T-cell (primary cell): ENCODE data around the gene RAD9A. TPM values are rescaled to one million over a fixed set of nuclear protein-coding genes. Genes with fewer than 3 reads are reported as not detected.

Experiments
- ATAC-seq, 4 experiments: fragments of 200-7000 bp in 3 of 4; fragments of 150-1000 bp in 1 of 4; cut with Tn5 transposase; replicated peaks in 1 of 4; 1 replicate in 3 of 4; 2 replicates in 1 of 4; pipeline ENCODE4 v1.10.0; 2021; ENCODE audit warnings: moderate library complexity in 3 of 4, mild to moderate bottlenecking in 2 of 4, moderate number of reproducible peaks in 1 of 4
- CTCF ChIA-PET, 2 donors: fragments of 300-600 bp; sonication (Branson Sonifier 250); formaldehyde crosslinking; loops; one replicate each; lab custom pipeline; 2022; ENCODE audit warnings: antibody characterized with exemption in 2 of 2; lab: Charles Lee
- POLR2A ChIA-PET, 2 donors: fragments of 300-600 bp; sonication (Branson Sonifier 250); formaldehyde crosslinking; loops; one replicate each; lab custom pipeline; 2022; ENCODE audit warnings: antibody characterized with exemption in 2 of 2; lab: Charles Lee
- DNase-seq, 35 experiments: peaks; one replicate each; pipeline versions ENCODE4 v3.0.0 to v3.0.0-alpha.2; 2013 to 2023
- H3K27ac ChIP-seq: one replicate; pipeline ENCODE4 v1.5.1; 2013; ENCODE audit warnings: low read length
- H3K27me3 ChIP-seq, 2 experiments: replicated peaks in 1 of 2; 1 replicate in 1 of 2; 2 replicates in 1 of 2; pipeline versions ENCODE4 v1.6.1 to v1.7.0; 2013; ENCODE audit warnings: low read length in 1 of 2, mixed read lengths in 1 of 2; ENCODE audit not compliant: control insufficient read depth in 2 of 2, insufficient read depth in 2 of 2; ENCODE audit errors: extremely low read depth in 1 of 2
- H3K36me3 ChIP-seq, 2 donors: 1 replicate in 1 of 2; 2 replicates in 1 of 2; pipeline versions ENCODE4 v1.6.1 to v1.7.0; 2013; ENCODE audit warnings: low read length in 1 of 2; ENCODE audit not compliant: control insufficient read depth in 2 of 2, insufficient read depth in 1 of 2; ENCODE audit errors: extremely low read depth in 1 of 2
- H3K4me1 ChIP-seq, 2 experiments: 1 replicate in 1 of 2; 2 replicates in 1 of 2; pipeline versions ENCODE4 v1.6.1 to v1.7.0; 2013; ENCODE audit warnings: low read length in 2 of 2, mixed read lengths in 1 of 2; ENCODE audit not compliant: insufficient read depth in 2 of 2, control insufficient read depth in 1 of 2; ENCODE audit errors: extremely low read depth in 1 of 2
- H3K4me3 ChIP-seq, 2 donors: 1 replicate in 1 of 2; 2 replicates in 1 of 2; pipeline versions ENCODE4 v1.5.1 to v1.7.0; 2013; ENCODE audit warnings: mild to moderate bottlenecking in 2 of 2, low read length in 1 of 2, moderate library complexity in 1 of 2; ENCODE audit not compliant: control insufficient read depth in 1 of 2; ENCODE audit errors: extremely low read depth in 1 of 2
- H3K9me3 ChIP-seq: 2 replicates; pipeline ENCODE4 v1.7.0; 2013
- H3K27ac Mint-ChIP-seq, 2 donors: one replicate each; pipeline ENCODE4 v1.8.0; 2020 to 2021; ENCODE audit warnings: mild to moderate bottlenecking in 2 of 2, mixed read lengths in 2 of 2
- H3K27me3 Mint-ChIP-seq, 2 donors: one replicate each; pipeline ENCODE4 v1.8.0; 2021 to 2022; ENCODE audit warnings: mixed read lengths in 2 of 2
- H3K36me3 Mint-ChIP-seq: one replicate; pipeline ENCODE4 v1.8.0; 2021; ENCODE audit warnings: mixed read lengths
- H3K4me1 Mint-ChIP-seq, 3 donors: one replicate each; pipeline ENCODE4 v1.8.0; 2020 to 2022; ENCODE audit warnings: mixed read lengths in 3 of 3, mild to moderate bottlenecking in 1 of 3
- H3K4me3 Mint-ChIP-seq, 3 donors: one replicate each; pipeline ENCODE4 v1.8.0; 2020 to 2022; ENCODE audit warnings: mild to moderate bottlenecking in 3 of 3, mixed read lengths in 3 of 3, moderate library complexity in 3 of 3
- H3K9me3 Mint-ChIP-seq, 3 donors: one replicate each; pipeline ENCODE4 v1.8.0; 2020 to 2022; ENCODE audit warnings: mixed read lengths in 3 of 3
- WGBS: methylation state at CpG from one replicate; pipeline ENCODE4 v1.1.5; 2013; ENCODE audit warnings: missing lambda C conversion rate; ENCODE audit not compliant: insufficient coverage; 5-methylcytosine and 5-hydroxymethylcytosine counted together
- total RNA-seq, 35 experiments: library from RNA in 6 of 35; stranded (reverse) in 6 of 35; fragments of 120-200 nt in 1 of 35; gene quantifications; one replicate each; pipeline versions ENCODE4 v1.2.1 to v1.2.4 and lab custom pipeline; 2013 to 2026

Gene RAD9A
- total RNA-seq, 5 donors from 2014 or later (not counting 1 experiment from before 2014, with no cell fraction given) = 34.9 to 63.8 (median 56.2) TPM

DNA sequence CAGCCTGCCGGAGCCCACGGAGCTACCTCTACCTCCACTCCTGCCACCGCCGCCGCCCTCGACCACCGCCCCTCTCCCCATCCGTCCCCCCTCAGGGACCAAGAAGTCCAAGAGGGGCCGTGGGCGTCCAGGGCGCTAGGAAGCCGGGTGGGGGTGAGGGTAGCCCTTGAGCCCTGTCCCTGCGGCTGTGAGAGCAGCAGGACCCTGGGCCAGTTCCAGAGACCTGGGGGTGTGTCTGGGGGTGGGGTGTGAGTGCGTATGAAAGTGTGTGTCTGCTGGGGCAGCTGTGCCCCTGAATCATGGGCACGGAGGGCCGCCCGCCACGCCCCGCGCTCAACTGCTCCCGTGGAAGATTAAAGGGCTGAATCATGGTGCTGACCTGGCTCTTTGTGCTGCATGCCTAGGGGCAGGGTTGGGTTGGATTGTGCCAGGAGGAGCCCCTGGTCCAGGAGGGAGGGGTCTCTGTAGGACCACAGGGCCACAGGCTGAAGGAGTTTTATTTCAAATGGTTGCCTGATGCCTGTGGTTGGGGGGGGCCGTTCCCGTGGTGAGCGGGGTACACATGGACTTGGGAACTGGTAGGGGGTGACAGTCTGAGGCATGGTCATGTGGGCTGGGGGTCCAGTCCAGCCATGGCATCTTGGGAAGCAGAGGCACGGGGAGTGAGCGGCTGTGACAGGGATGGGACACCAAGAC is 43.4 kb downstream of the RAD9A start:
- H3K4me1 Mint-ChIP-seq = peaks cover 60 to 74% (median 64%) of the 10 kb centered on the region in 3 donors
- H3K9me3 ChIP-seq = no peaks in the 10 kb centered on the region
- no peaks in the 10 kb centered on the region for H3K27me3 ChIP-seq
- DNase-seq = peak in 5 of 35 experiments; percentile 16 to 33 (median 21)
- ATAC-seq = no peak
- peaks cover 12% of the 10 kb centered on the region for H3K36me3 Mint-ChIP-seq
- H3K27ac Mint-ChIP-seq = peak overlapping the region; percentile 90 to 95
- CTCF ChIA-PET = no interaction called here
- peak overlapping the region; percentile 91 to 99 (median 92) for H3K4me3 Mint-ChIP-seq
- no peaks in the 10 kb centered on the region for H3K9me3 Mint-ChIP-seq
- H3K27ac ChIP-seq = peak overlapping the region; percentile 52
- H3K4me1 ChIP-seq = peaks cover 31 to 89% of the 10 kb centered on the region in 2 experiments
- H3K36me3 ChIP-seq = peaks cover 20 to 57% of the 10 kb centered on the region in 2 donors
- 26% methylated on average over 15 of the region's 26 CpGs for WGBS
- no peaks in the 10 kb centered on the region for H3K27me3 Mint-ChIP-seq
- POLR2A ChIA-PET = no interaction called here
- H3K4me3 ChIP-seq = peak overlapping the region; percentile 60 to 77

DNA sequence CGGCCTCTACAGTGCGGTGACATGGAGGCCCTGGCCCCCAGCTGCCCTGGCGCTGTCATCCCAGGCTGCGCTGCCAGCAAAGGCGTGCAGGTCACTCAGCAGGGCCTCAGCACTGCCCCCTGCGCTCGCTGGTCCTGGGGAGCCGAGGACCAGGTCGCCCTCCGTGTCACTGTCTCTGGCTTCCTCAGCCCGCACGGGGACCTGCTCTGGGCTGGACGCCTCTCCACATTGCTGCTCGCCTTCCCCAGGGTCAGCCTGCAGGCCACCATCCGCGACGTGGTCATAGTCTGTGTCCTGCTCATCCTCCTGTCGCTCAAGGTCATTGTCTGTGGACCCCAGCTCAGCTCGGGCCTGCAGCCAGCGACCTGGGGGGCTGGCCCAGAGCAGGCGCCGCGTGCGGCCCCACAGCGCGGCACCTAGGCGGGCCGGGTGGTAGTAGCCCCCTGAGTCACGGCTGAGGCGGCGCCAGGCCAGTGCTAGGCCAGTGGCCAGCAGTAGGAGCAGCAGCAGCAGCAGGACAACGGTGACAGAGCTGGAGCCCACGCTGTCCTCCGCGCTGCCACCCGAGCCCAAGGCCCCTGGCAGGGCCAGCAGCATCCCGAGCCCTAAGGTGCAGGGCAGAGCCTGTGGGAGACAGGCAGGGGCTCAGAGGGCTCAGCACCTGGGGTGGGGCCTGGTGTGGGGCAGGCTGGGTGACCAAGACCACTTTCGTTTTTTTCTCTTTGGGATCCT is 44.1 kb downstream of the RAD9A start:
- peak overlapping the region; percentile 60 to 77 for H3K4me3 ChIP-seq
- Mint-ChIP-seq H3K36me3 (peaks cover 12% of the 10 kb centered on the region), H3K27ac (peak overlapping the region; percentile 91 to 95), H3K4me1 (peaks cover 62 to 76% (median 64%) of the 10 kb centered on the region in 3 donors), H3K27me3 (no peaks in the 10 kb centered on the region), H3K9me3 (no peaks in the 10 kb centered on the region), H3K4me3 (peak overlapping the region; percentile 91 to 99 (median 92))
- H3K27me3 ChIP-seq = no peaks in the 10 kb centered on the region
- peak in 2 of 35 experiments; percentile 13 to 23 for DNase-seq
- ChIA-PET CTCF (interaction anchor here in 1 of 2 donors (0.6 to 2.0 kb wide), 2 partner anchors 15 to 32 kb away, joined by 7 to 9 read pairs; no protein-coding TSS in a partner anchor), POLR2A (interaction anchor here in 1 of 2 donors (1.1 kb wide), 1 partner anchor 32 kb away, joined by 4 read pairs; no protein-coding TSS in a partner anchor)
- WGBS = 23% methylated on average over 38 of the region's 38 CpGs
- peak overlapping the region; percentile 52 for H3K27ac ChIP-seq
- peaks cover 38 to 89% of the 10 kb centered on the region in 2 experiments for H3K4me1 ChIP-seq
- H3K36me3 ChIP-seq = peaks cover 17 to 54% of the 10 kb centered on the region in 2 donors
- ATAC-seq = no peak
- H3K9me3 ChIP-seq = no peaks in the 10 kb centered on the region

DNA sequence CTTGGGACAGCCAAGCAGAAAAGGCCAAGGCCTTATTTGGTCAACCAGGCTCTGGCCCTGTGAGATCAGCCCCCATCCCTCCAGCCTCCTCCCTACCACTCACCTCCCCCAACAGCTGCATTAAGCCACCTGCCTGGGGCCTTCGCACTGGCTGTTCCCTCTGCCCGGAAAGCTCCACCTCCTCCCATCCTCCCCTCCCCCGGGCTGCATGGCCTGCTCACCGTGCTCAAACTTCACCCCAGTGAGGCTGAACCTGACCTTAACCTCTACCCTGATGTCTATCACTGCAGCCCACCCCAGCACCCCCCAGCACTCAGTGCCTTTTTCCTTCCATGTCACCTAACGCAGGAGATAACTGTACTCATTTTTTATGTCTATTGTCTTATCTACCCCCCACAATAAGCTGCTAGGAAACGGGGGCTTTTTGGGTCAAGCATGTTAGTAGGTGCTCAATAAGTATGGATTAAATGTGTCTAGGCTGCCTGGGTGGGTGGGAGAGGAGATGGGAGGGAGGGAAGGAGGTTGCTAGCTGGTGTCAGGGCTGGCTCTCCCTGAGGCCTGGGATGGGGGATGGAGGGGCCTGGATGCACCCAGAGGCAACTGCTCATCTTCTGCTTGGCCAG is 44.8 kb downstream of the RAD9A start:
- ATAC-seq (peak; percentile 9 to 26 (median 18)), DNase-seq (peak in 13 of 35 experiments; percentile 43 to 72 (median 56))
- no peaks in the 10 kb centered on the region for H3K9me3 Mint-ChIP-seq
- peaks cover 17 to 49% of the 10 kb centered on the region in 2 donors for H3K36me3 ChIP-seq
- H3K27me3 Mint-ChIP-seq = no peaks in the 10 kb centered on the region
- peak overlapping the region; percentile 50 for H3K27ac ChIP-seq
- H3K36me3 Mint-ChIP-seq = peaks cover 11% of the 10 kb centered on the region
- no peaks in the 10 kb centered on the region for H3K27me3 ChIP-seq
- peaks cover 67 to 79% (median 70%) of the 10 kb centered on the region in 3 donors for H3K4me1 Mint-ChIP-seq
- H3K9me3 ChIP-seq = no peaks in the 10 kb centered on the region
- peak overlapping the region; percentile 91 to 95 for H3K27ac Mint-ChIP-seq
- peak overlapping the region; percentile 91 to 99 (median 92) for H3K4me3 Mint-ChIP-seq
- H3K4me3 ChIP-seq = peak overlapping the region; percentile 60 to 77
- ChIA-PET POLR2A (interaction anchor here in 1 of 2 donors (1.1 to 1.2 kb wide), 2 partner anchors 32 to 34 kb away, joined by 4 to 5 read pairs; no protein-coding TSS in a partner anchor), CTCF (interaction anchor here in 1 of 2 donors (0.6 to 2.0 kb wide), 3 partner anchors 16 to 35 kb away, joined by 7 to 9 read pairs (median 7); partner anchors contain the start of gene PPP1CA)
- peaks cover 38 to 90% of the 10 kb centered on the region in 2 experiments for H3K4me1 ChIP-seq
- whole genome bisulfite sequencing = 3% methylated on average over 3 of the region's 6 CpGs

DNA sequence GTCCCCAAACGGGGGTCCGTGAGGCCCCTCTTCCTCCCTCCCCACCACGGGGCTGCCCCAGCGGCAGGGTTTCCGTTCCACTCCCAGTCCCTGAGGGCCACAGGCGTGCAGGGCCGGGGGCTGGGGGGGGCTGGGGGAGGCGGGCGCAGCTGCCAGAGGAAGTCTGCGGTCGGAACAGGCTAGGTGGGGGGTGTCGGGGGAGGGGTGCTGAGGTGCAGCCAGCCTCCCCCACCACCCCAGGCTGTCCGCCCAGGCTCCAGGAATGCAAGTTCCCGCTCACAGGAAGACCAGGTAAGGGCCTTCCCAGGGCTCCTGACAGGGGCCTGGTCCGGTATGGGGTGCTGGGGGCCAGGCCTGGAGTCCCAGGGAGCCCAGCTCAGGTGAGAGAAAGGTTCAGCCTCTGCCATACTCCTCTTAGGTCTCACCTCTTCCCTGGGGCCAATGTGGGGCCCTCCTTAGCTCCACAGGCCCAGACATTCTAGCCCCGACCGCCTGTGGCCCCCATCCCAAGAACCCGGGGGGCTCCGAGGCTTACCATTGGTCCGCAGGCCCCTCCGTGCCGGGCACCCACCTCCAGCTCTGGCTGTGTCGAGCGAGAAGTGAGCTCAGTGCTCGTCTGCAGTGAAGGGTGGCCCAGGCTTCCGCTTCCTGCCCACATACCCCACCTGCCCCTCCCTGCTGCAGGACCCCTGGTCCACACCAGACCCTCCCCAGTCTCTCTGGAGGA is 45.5 kb downstream of the RAD9A start, which contains the start of gene PTPRCAP:
PTPRCAP (minus strand) TSS at position 601 of the 727 bp plus-strand sequence; CDS start at position 538, 63 bp downstream.
- Histone ChIP-seq H3K4me3 (peak within 1 kb of the TSS; percentile 77 to 97), H3K4me1 (peaks cover 38 to 90% of the 10 kb centered on the region in 2 experiments), H3K36me3 (peaks cover 10 to 42% of the 10 kb centered on the region in 2 donors), H3K27me3 (no peaks in the 10 kb centered on the region), H3K9me3 (no peaks in the 10 kb centered on the region), H3K27ac (peak within 1 kb of the TSS; percentile 50)
- Mint-ChIP-seq H3K4me1 (peaks cover 66 to 78% (median 70%) of the 10 kb centered on the region in 3 donors), H3K27ac (peak within 1 kb of the TSS; percentile 91 to 95), H3K36me3 (peaks cover 4% of the 10 kb centered on the region), H3K27me3 (no peaks in the 10 kb centered on the region), H3K9me3 (no peaks in the 10 kb centered on the region), H3K4me3 (peak within 1 kb of the TSS; percentile 91 to 99 (median 92))
- 1% methylated on average over 12 of the region's 26 CpGs for WGBS
- DNase-seq (peak; percentile 64 to 86 (median 77)), ATAC-seq (peak; percentile 67 to 71 (median 70))
- CTCF ChIA-PET = interaction anchor here in 1 of 2 donors (0.6 to 2.0 kb wide), 6 partner anchors 9 to 68 kb away, joined by 3 to 7 read pairs (median 4); partner anchors contain the start of genes PITPNM1, PPP1CA and RPS6KB2
- POLR2A ChIA-PET = interaction anchor here in 1 of 2 donors (0.9 to 1.2 kb wide), 3 partner anchors 29 to 34 kb away, joined by 4 to 5 read pairs (median 4); no protein-coding TSS in a partner anchor

DNA sequence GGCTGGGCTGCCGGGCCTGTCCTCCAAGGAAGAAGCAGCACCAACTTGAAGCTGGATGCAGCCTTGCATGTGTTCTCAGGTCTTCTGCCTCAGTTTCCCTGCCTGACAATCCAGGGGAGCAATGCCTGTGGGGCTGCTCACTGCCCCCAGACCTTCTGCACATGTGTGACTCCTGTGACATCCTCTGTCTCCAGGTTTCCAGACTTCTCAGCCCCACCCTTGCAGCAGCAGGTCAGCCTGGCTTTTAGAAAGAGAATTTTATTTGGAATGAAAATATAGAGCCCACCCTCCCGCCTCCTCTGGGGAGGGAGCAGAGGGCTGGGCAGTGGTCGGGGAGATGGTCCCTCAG is 46.0 kb downstream of the RAD9A start:
- H3K4me1 Mint-ChIP-seq = peaks cover 66 to 78% (median 70%) of the 10 kb centered on the region in 3 donors
- WGBS = 0% methylated on average over 2 of the region's 3 CpGs
- H3K4me1 ChIP-seq = peaks cover 38 to 90% of the 10 kb centered on the region in 2 experiments

More for the DNA sequence above, 46.0 kb downstream of the RAD9A start:
- Mint-ChIP-seq H3K4me3 (peak overlapping the region; percentile 91 to 99 (median 92)), H3K36me3 (peaks cover 3% of the 10 kb centered on the region), H3K27me3 (no peaks in the 10 kb centered on the region), H3K27ac (peak overlapping the region; percentile 91 to 95), H3K9me3 (no peaks in the 10 kb centered on the region)
- Histone ChIP-seq H3K27ac (peak overlapping the region; percentile 50), H3K4me3 (peak overlapping the region; percentile 77 to 97), H3K36me3 (peaks cover 6 to 37% of the 10 kb centered on the region in 2 donors), H3K9me3 (no peaks in the 10 kb centered on the region), H3K27me3 (no peaks in the 10 kb centered on the region)
- POLR2A ChIA-PET = interaction anchor here in 1 of 2 donors (0.9 to 1.2 kb wide), 2 partner anchors 29 to 35 kb away, joined by 4 to 5 read pairs; no protein-coding TSS in a partner anchor
- DNase-seq (no peak), ATAC-seq (no peak)
- CTCF ChIA-PET = interaction anchor here in 1 of 2 donors (1.0 to 2.0 kb wide), 5 partner anchors 17 to 68 kb away, joined by 3 to 7 read pairs (median 5); partner anchors contain the start of genes PITPNM1 and PPP1CA
